Upper lobe of left lung (tissue), 6 donors: ENCODE data around the gene PCDH18. TPM values are rescaled to one million over a fixed set of nuclear protein-coding genes. Genes with fewer than 3 reads are reported as not detected.
"Not testable (repeated sequence)": the region's sequence is repeated elsewhere in the genome, so short reads cannot be mapped to it uniquely, and the experiment has no call there.

ENCODE experiments used
- ATAC-seq, 2 donors: fragments of 200-7000 bp; cut with Tn5 transposase; one replicate each; pipeline ENCODE4 v1.9.1; 2022; ENCODE audit warnings: mild to moderate bottlenecking in 2 of 2, moderate library complexity in 2 of 2; ENCODE audit not compliant: low FRiP score in 2 of 2
- DNase-seq, 2 donors: peaks; one replicate each; pipeline ENCODE4 v3.0.0-alpha.2; 2019 to 2020
- H3K27ac ChIP-seq, 4 donors: fragments of 200-600 bp; sonication (generic); one replicate each; pipeline ENCODE4 v1.5.1; 2016 to 2019
- H3K27me3 ChIP-seq, 4 donors: fragments of 200-600 bp; sonication (generic); one replicate each; pipeline ENCODE4 v1.5.1; 2017 to 2019
- H3K36me3 ChIP-seq, 4 donors: fragments of 200-600 bp; sonication (generic); one replicate each; pipeline ENCODE4 v1.5.1; 2016 to 2019
- H3K4me1 ChIP-seq, 4 donors: fragments of 200-600 bp; sonication (generic); one replicate each; pipeline ENCODE4 v1.5.1; 2018 to 2019
- H3K4me3 ChIP-seq, 4 donors: fragments of 200-600 bp; sonication (generic); one replicate each; pipeline ENCODE4 v1.5.1; 2017 to 2019; ENCODE audit warnings: mild to moderate bottlenecking in 2 of 4, moderate library complexity in 1 of 4
- H3K9me3 ChIP-seq, 4 donors: fragments of 200-600 bp; sonication (generic); one replicate each; pipeline ENCODE4 v1.5.1; 2018 to 2019
- CTCF ChIP-seq, 6 experiments: fragments of 450-650 bp in 4 of 6; fragments of 200-600 bp in 2 of 6; sonication (generic) in 2 of 6; IDR thresholded peaks; one replicate each; pipeline ENCODE4 v1.5.1; 2016 to 2019; ENCODE audit warnings: antibody characterized with exemption in 6 of 6
- EP300 ChIP-seq, 4 donors: sonication (generic); formaldehyde crosslinking; IDR thresholded peaks; one replicate each; pipeline ENCODE4 v1.5.1; 2017; ENCODE audit warnings: antibody characterized with exemption in 4 of 4, control low read depth in 2 of 4
- POLR2A ChIP-seq, 4 donors: fragments of 450-650 bp; IDR thresholded peaks; one replicate each; pipeline ENCODE4 v1.5.1; 2016 to 2017; ENCODE audit warnings: antibody characterized with exemption in 4 of 4, mild to moderate bottlenecking in 2 of 4
- POLR2AphosphoS5 ChIP-seq, 2 donors: sonication (generic); formaldehyde crosslinking; IDR thresholded peaks; one replicate each; pipeline ENCODE4 v1.5.1; 2017; ENCODE audit warnings: antibody characterized with exemption in 2 of 2
- WGBS, 2 donors: methylation state at CpG; one replicate each; pipeline ENCODE4 v1.1.5; 2017 to 2018; 5-methylcytosine and 5-hydroxymethylcytosine counted together
- total RNA-seq, 6 donors: library from RNA; depleted of rRNA in 4 of 6; stranded (reverse); fragments of >200 nt in 4 of 6; gene quantifications; one replicate each; pipeline versions ENCODE4 v1.1.0 to v1.2.1, GENCODE V29; 2016 to 2021
- donor health status: DM: no; HTN: no; CAD: no; lungs with moderate emphysema.
- donor health status: DM: no; HTN: yes; CAD: no; lungs with severe emphysema.

Gene PCDH18
- total RNA-seq, 6 donors from 2014 or later = 3.9 to 12.1 (median 4.5) TPM

DNA sequence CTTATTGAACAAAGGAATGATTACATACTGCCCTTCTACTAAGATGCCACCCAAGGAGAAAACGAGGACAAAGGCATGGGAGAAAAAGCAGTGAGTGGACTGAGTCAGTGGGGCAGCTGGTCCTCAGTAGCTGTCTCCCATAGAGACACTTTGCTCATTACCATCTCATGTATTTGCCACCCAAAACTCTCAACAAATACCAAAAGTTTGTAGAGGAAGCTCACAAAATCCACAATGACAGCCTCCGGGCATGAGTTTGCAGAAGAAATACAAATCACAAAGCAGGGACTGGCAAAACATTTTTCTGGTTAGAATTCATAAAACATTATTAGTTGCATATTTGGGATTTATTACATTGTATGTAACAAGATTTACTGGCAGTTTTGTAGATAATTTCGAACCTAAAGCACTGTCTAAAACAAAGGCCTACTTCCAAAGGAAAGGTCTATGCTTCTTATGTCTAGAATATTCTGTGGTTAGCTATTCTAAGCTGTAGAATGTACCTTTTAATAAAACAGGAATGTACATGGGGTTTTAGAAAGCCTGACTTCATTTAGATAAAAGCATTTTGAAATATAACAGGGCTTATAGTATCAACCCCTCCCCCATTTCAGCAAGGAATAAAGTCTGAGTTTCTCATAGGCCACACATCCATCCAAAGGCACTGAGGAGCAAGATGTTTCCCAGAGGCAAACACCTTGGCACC lies 17.7 kb downstream of the PCDH18 start:
- DNase-seq (no peak), ATAC-seq (no peak)
- 77 to 84% methylated on average over 3 of the region's 3 CpGs for WGBS, 2 donors
- no peaks in the 10 kb centered on the region for H3K9me3 ChIP-seq
- no peak overlapping the region for H3K27ac ChIP-seq
- H3K4me1 ChIP-seq = peaks cover 0 to 10% (median 1%) of the 10 kb centered on the region in 4 donors
- no peak overlapping the region for H3K4me3 ChIP-seq
- no peak for TF ChIP-seq EP300 (IDR thresholded peaks at IDR 0.05)
- TF ChIP-seq POLR2A (IDR thresholded peaks at IDR 0.05) = no peak
- TF ChIP-seq POLR2AphosphoS5 (IDR thresholded peaks at IDR 0.05) = no peak
- TF ChIP-seq CTCF (IDR thresholded peaks at IDR 0.05) = no peak
- no peaks in the 10 kb centered on the region for H3K27me3 ChIP-seq
- no peaks in the 10 kb centered on the region for H3K36me3 ChIP-seq

- WGBS, 2 donors = 55 to 74% methylated on average over 2 of the region's 2 CpGs
- no peaks in the 10 kb centered on the region for H3K9me3 ChIP-seq
- TF ChIP-seq POLR2A (IDR thresholded peaks at IDR 0.05) = no peak
- TF ChIP-seq POLR2AphosphoS5 (IDR thresholded peaks at IDR 0.05) = no peak
- no peak for TF ChIP-seq CTCF (IDR thresholded peaks at IDR 0.05)
- no peak for TF ChIP-seq EP300 (IDR thresholded peaks at IDR 0.05)
- H3K27me3 ChIP-seq = no peaks in the 10 kb centered on the region
- ATAC-seq = peak; percentile 90 to 96
- no peak for DNase-seq
- H3K27ac ChIP-seq = peak overlapping the region in 3 of 4 donors; percentile 26 to 50 (median 34)
- H3K36me3 ChIP-seq = no peaks in the 10 kb centered on the region
- peaks cover 0 to 10% (median 0%) of the 10 kb centered on the region in 4 donors for H3K4me1 ChIP-seq
- no peak overlapping the region for H3K4me3 ChIP-seq
Observed at GRCh38 chr4:137510557-137511265, 21.6 kb downstream of the PCDH18 start.

DNA sequence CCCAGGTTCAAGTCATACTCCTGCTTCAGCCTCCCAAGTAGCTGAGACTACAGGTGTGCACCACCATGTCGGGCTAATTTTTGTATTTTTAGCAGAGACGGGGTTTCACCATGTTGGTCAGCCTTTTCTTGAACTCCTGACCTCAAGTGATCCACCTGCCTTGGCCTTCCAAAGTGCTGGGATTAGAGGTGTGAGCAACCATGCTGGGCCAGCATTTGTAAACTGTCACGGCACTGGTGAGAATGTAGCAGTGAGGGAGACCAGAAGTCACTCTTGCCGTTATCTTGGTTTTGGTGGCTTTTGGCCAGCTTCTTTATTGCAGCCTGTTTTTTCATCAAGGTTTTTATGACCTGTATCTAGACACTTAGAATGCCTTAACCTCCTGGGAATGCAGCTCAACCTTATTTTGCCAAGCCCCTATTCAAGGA lies 22.4 kb downstream of the PCDH18 start:
- 72 to 86% methylated on average over 4 of the region's 4 CpGs for WGBS, 2 donors
- Histone ChIP-seq H3K4me1 (peaks cover 0 to 10% (median 0%) of the 10 kb centered on the region in 4 donors), H3K27me3 (no peaks in the 10 kb centered on the region), H3K36me3 (no peaks in the 10 kb centered on the region), H3K9me3 (no peaks in the 10 kb centered on the region), H3K27ac (peak overlapping the region in 1 of 4 donors; percentile 50), H3K4me3 (no peak overlapping the region)
- no peak for TF ChIP-seq EP300 (IDR thresholded peaks at IDR 0.05)
- no peak for TF ChIP-seq CTCF (IDR thresholded peaks at IDR 0.05)
- no peak for TF ChIP-seq POLR2A (IDR thresholded peaks at IDR 0.05)
- TF ChIP-seq POLR2AphosphoS5 (IDR thresholded peaks at IDR 0.05) = no peak
- ATAC-seq (peak; percentile 30 to 61), DNase-seq (no peak)

DNA sequence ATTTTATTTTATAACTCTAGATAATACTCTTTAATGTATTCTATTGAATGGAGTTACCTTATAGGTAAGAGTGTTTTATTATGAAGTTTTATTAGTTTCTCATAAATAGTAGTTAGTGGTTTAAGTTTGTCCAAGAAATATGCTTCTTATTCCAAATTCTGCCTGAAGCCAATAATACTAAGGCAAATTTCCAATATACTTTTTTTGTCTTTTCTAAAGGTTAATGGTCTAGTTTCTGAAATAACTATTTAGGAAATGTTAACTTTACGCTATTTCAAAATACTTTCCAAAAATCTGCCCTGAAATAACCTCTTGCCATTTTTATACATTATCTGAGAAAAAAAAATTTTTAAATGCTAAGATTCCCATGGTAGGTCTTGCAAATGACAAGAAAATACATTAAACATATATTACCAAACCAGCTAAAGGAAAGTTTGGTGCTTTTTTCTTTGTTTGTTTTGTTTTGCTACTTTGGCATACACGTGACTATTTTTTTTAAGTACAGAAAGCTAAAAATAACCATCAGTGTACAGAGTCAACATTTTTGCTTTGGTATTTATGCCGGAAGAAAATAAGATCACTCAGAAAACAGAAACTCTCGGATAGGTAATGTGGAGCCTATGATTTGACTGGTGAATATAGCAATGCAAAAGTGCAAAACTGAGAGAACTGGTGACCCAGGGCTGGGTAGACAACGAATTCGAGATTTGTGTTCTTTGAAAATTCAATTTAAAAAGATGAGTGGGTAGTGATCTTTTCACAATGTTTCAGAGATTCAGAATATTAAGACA lies 29.8 kb downstream of the PCDH18 start:
- Histone ChIP-seq H3K27ac (no peak overlapping the region), H3K9me3 (no peaks in the 10 kb centered on the region), H3K27me3 (no peaks in the 10 kb centered on the region), H3K4me1 (no peaks in the 10 kb centered on the region), H3K4me3 (no peak overlapping the region), H3K36me3 (no peaks in the 10 kb centered on the region)
- TF ChIP-seq POLR2A (IDR thresholded peaks at IDR 0.05) = no peak
- TF ChIP-seq CTCF (IDR thresholded peaks at IDR 0.05) = no peak
- no peak for TF ChIP-seq EP300 (IDR thresholded peaks at IDR 0.05)
- no peak for TF ChIP-seq POLR2AphosphoS5 (IDR thresholded peaks at IDR 0.05)
- ATAC-seq (no peak), DNase-seq (no peak)
- WGBS, 2 donors = 72 to 78% methylated on average over 6 of the region's 6 CpGs

DNA sequence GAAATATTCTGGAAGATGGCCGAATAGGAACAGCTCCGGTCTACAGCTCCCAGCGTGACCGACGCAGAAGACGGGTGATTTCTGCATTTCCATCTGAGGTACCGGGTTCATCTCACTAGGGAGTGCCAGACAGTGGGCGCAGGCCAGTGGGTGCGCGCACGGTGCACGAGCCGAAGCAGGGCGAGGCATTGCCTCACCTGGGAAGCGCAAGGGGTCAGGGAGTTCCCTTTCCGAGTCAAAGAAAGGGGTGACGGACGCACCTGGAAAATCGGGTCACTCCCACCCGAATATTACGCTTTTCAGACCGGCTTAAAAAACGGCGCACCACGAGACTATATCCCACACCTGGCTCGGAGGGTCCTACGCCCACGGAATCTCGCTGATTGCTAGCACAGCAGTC lies 36.0 kb downstream of the PCDH18 start:
- not testable (repeated sequence) for H3K9me3 ChIP-seq, H3K27ac ChIP-seq, H3K4me1 ChIP-seq, ATAC-seq, H3K27me3 ChIP-seq, H3K36me3 ChIP-seq, H3K4me3 ChIP-seq
- 85 to 88% methylated on average over 14 to 18 of the region's 29 CpGs for WGBS, 2 donors
- DNase-seq = peak in 1 of 2 donors; percentile 27
